ENCODE results near the gene PIEZO2.

Gene PIEZO2

GRCh38 chr18:10752382-10752781, 397.0 kb downstream of the PIEZO2 start:
- H4K20me1 ChIP-seq (ENCODE audit: insufficient read depth, low read length) = no peaks in the 10 kb centered on the region
- no peaks in the 10 kb centered on the region for H3K79me2 ChIP-seq (ENCODE audit: insufficient read depth, low read length)
- TF ChIP-seq EZH2 (IDR thresholded peaks at IDR 0.05; ENCODE audit: borderline replicate concordance, low read length) (no peak), CTCF (IDR thresholded peaks at IDR 0.05; ENCODE audit: low read length) (no peak)
- no peaks in the 10 kb centered on the region for H3K4me1 ChIP-seq (ENCODE audit: insufficient read depth, low read length, severe bottlenecking)
- no peak overlapping the region for H3K4me2 ChIP-seq (ENCODE audit: low read length)
- H3K36me3 ChIP-seq (ENCODE audit: insufficient read depth, low read length) = no peaks in the 10 kb centered on the region
- no peaks in the 10 kb centered on the region for H3K27me3 ChIP-seq (ENCODE audit: insufficient read depth, low read length)
- H3K9me3 ChIP-seq (ENCODE audit: low read length) = no peaks in the 10 kb centered on the region
- H3K9me2 ChIP-seq (ENCODE audit: low read depth, low read length) = no peaks in the 10 kb centered on the region
- H3K27ac ChIP-seq (ENCODE audit: low read depth, low read length, poor library complexity, severe bottlenecking) = no peak overlapping the region
- no peak overlapping the region for H3K4me3 ChIP-seq (ENCODE audit: low read depth, low read length, poor library complexity, severe bottlenecking)
- H2AFZ ChIP-seq (ENCODE audit: low read length) = no peak overlapping the region
- no peak overlapping the region for H3K9ac ChIP-seq (ENCODE audit: low read length)
- no peaks in the 10 kb centered on the region for H3F3A ChIP-seq (ENCODE audit: insufficient read depth, low read length)

- H3K79me2 ChIP-seq (ENCODE audit: insufficient read depth, low read length) = no peaks in the 10 kb centered on the region
- H3K27me3 ChIP-seq (ENCODE audit: insufficient read depth, low read length) = no peaks in the 10 kb centered on the region
- no peak overlapping the region for H3K4me3 ChIP-seq (ENCODE audit: low read depth, low read length, poor library complexity, severe bottlenecking)
- H3K36me3 ChIP-seq (ENCODE audit: insufficient read depth, low read length) = no peaks in the 10 kb centered on the region
- no peak overlapping the region for H2AFZ ChIP-seq (ENCODE audit: low read length)
- no peak overlapping the region for H3K4me2 ChIP-seq (ENCODE audit: low read length)
- no peaks in the 10 kb centered on the region for H4K20me1 ChIP-seq (ENCODE audit: insufficient read depth, low read length)
- TF ChIP-seq EZH2 (IDR thresholded peaks at IDR 0.05; ENCODE audit: borderline replicate concordance, low read length) = no peak
- TF ChIP-seq CTCF (IDR thresholded peaks at IDR 0.05; ENCODE audit: low read length) = no peak
- H3K9me3 ChIP-seq (ENCODE audit: low read length) = no peaks in the 10 kb centered on the region
- no peak overlapping the region for H3K27ac ChIP-seq (ENCODE audit: low read depth, low read length, poor library complexity, severe bottlenecking)
- H3K4me1 ChIP-seq (ENCODE audit: insufficient read depth, low read length, severe bottlenecking) = no peaks in the 10 kb centered on the region
- H3F3A ChIP-seq (ENCODE audit: insufficient read depth, low read length) = no peaks in the 10 kb centered on the region
- no peak overlapping the region for H3K9ac ChIP-seq (ENCODE audit: low read length)
- H3K9me2 ChIP-seq (ENCODE audit: low read depth, low read length) = no peaks in the 10 kb centered on the region
Measured at GRCh38 chr18:10751653-10752052, 397.7 kb downstream of the PIEZO2 start.

GRCh38 chr18:10750191-10751035, 399.0 kb downstream of the PIEZO2 start:
- H3K36me3 ChIP-seq (ENCODE audit: insufficient read depth, low read length) = no peaks in the 10 kb centered on the region
- H3K9me3 ChIP-seq (ENCODE audit: low read length) = no peaks in the 10 kb centered on the region
- no peak overlapping the region for H3K9ac ChIP-seq (ENCODE audit: low read length)
- no peaks in the 10 kb centered on the region for H3K9me2 ChIP-seq (ENCODE audit: low read depth, low read length)
- no peak overlapping the region for H3K4me3 ChIP-seq (ENCODE audit: low read depth, low read length, poor library complexity, severe bottlenecking)
- peaks cover 6% of the 10 kb centered on the region for H3K4me1 ChIP-seq (ENCODE audit: insufficient read depth, low read length, severe bottlenecking)
- no peaks in the 10 kb centered on the region for H4K20me1 ChIP-seq (ENCODE audit: insufficient read depth, low read length)
- H3K27me3 ChIP-seq (ENCODE audit: insufficient read depth, low read length) = no peaks in the 10 kb centered on the region
- no peaks in the 10 kb centered on the region for H3F3A ChIP-seq (ENCODE audit: insufficient read depth, low read length)
- H3K4me2 ChIP-seq (ENCODE audit: low read length) = no peak overlapping the region
- H3K79me2 ChIP-seq (ENCODE audit: insufficient read depth, low read length) = no peaks in the 10 kb centered on the region
- H3K27ac ChIP-seq (ENCODE audit: low read depth, low read length, poor library complexity, severe bottlenecking) = no peak overlapping the region
- H2AFZ ChIP-seq (ENCODE audit: low read length) = no peak overlapping the region
- TF ChIP-seq CTCF (IDR thresholded peaks at IDR 0.05; ENCODE audit: low read length) = no peak
- TF ChIP-seq EZH2 (IDR thresholded peaks at IDR 0.05; ENCODE audit: borderline replicate concordance, low read length) = no peak

Measured in OCI-LY1 (cell line).